TTC549 (cell line): Measurements from ENCODE around the gene DROSHA.

Experiments
- FAIRE-seq: peaks from 2 replicates; lab custom pipeline; 2012; peaks lifted over from hg19 to GRCh38; lab: Jason Lieb, UNC

Gene DROSHA

DNA sequence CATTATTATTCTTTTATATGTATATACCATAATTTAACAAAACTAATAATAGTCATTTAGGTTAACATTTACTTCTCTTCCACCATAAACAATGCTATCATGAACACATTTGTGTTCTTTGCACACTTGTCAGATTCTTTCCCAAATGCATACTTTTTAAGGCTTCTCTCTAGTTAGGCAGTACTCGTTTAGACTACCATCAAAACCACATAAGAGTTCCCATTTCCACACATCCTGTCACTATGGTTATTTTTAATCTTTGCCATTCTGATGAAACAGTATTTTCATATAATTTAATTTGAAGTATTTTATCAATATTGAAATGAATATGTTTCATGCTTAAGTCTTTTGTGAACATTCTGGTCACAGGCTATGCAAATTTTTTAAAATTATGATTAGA, 15.1 kb downstream of the DROSHA start:
- FAIRE-seq, result no peak

DNA sequence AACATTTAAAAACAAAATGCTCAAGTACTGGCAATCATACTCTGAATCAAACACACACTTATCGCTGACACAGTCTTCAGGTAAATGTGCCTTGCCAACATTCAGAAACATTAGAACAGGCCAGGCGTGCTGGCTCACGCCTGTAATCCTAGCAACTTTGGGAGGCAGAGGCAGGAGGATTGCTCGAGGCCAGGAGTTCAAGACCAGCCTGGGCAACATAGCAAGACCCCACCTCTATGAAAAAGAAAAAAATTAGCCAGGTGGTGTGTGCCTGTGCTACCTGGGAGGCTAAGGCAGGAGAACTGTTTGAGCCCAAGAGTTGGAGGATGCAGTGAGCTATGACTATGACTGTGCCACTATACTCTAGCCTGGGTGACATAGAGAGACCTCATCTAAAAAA, 20.6 kb downstream of the DROSHA start:
- FAIRE-seq, result no peak

DNA sequence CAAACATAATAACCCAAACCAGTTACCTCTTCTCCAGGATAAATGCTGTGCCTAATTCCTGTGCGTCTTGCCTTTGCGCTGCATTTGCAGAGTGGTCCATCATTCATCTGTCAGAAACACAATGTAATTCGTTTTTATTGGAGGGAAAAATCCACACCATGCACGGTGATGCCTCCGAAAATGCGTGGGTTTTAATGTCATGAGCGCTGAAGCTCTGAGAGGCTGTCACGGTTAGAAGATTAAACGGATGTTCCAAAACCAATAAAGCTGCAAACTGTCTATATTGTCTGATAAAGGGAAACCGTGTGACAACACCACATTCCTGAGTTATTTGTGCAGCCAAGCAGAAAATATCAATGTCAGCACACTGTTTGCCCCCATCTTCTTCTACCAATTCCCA, 27.4 kb downstream of the DROSHA start:
- FAIRE-seq, result no peak

DNA sequence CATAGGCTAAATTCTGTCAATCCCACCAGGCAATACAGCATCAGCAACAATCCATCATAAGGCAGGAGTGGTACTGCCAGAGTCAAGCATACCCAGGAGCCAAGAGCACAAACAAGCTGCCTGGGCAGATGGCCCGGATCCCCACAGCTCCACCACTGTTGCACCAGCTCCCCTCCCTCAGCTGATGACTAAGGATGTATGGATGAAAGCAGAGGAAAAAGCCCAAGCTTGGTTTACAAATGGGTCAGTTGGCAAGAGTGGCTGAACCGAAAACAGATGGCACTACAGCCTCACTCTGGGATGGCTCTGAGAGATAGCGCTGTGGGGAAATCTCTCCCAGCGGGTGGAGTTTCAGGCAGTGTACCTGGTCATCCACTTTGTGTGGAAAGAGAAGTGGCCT, 29.4 kb downstream of the DROSHA start:
- no peak for FAIRE-seq

DNA sequence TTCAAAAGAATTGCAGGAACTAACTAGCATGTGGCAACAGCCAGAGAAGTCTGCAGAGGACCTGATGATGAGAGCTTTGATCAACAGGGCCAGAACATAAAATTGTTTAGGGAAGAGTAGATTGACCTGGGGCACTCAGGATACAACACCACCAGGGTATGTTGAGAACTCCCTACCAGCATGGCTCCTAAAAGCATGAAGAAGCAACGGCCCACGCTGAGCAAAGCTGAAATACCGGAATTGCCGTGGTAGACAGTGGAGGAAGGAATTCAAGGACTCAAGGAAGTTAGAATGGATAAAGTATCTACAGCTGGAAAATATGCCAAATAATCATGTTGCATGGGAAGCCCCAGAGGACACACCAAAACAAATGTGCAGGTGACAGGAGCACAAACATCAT, 31.6 kb downstream of the DROSHA start:
- FAIRE-seq, result no peak

DNA sequence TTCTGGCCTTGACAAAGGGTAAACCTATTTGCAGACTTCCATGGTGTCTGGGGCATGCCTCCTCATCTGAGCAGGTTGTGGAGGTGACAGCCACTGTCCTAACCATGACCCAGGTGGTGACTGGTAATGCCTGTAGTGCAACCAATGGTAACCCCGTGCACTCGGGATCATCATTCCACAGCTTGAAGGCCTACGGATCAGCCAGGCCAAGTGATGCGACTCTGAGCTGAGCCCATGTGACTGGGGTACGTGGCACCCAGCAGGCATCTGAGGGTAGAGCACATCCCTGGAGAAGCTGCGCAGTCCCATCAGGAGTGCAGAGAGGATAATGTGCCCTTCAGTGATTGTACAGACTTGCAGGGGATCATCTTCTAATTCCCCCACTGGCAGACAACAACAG, 35.0 kb downstream of the DROSHA start:
- FAIRE-seq, result no peak

DNA sequence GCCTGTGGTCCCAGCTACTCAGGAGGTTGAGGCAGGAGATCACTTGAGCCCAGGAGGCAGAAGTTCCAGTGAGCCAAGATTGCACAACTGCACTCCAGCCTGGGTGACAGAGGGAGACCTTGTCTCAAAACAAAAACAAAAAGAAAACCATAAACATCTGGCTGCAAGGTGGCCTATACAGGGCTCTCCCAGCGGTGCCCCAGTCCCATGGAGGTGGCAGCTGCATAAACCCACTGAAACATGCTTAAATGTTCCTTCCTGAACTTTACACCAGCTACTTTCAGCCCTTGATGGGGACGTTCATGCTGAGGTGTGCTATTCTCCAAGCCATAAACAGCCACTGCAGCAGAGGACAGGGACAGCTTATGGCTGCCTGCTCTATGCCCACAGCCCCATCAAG, 35.6 kb downstream of the DROSHA start:
- no peak for FAIRE-seq

DNA sequence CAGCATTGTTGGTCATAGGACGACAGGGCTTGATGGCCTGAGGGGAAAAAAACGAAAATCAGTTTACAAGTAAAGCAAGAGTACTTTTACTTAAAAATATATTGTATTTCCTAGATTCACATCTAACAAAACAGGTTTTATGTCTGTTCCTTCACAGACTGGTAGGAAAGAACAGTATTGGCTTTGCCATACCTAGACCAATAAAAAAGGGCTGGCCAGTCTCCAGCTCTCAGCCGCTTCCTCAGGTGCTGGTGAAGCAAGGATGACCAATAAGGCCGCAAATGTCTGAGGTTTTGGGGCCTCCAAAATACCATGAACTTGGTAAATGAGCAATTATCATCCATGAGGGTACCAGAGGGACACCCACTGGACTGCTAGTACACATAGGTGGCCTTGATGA, 36.6 kb downstream of the DROSHA start:
- FAIRE-seq, result no peak

DNA sequence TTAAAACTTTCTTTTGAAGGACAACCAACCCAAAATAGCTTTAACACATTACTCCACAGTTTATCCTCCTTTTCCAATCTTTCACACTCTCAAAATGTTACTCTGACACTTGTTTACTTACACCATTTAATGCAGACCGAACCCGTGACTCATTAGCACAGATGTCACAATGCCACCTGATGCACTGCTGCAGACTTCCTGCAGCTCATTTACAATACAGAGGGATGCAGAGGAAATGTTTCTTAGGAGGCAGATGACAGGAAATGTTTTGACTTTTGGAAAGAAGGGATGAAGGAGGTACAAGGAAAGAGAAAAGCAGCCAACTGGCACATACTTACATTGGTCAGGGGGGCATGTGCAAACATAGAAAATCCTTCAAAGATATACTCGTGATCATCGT, 39.0 kb downstream of the DROSHA start:
- FAIRE-seq, result no peak

DNA sequence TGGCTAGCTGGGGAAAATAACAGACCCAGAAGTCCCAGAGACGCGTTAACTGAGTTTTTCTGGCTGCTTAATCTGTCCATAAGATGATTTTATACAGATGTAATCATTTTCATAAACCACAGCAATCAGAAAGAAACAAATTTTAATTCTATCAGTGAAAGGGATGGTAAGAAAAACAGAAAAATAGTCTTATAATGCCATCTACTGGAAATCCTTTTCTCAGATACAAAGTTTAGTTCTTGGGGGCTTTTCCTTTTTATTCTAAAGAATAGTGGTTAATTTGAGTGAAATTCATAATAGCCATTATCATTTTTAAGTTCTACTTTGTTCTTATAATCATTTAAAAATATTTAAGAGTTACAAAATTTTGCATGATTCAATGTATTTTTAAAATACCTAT, 44.4 kb downstream of the DROSHA start:
- FAIRE-seq, result no peak

DNA sequence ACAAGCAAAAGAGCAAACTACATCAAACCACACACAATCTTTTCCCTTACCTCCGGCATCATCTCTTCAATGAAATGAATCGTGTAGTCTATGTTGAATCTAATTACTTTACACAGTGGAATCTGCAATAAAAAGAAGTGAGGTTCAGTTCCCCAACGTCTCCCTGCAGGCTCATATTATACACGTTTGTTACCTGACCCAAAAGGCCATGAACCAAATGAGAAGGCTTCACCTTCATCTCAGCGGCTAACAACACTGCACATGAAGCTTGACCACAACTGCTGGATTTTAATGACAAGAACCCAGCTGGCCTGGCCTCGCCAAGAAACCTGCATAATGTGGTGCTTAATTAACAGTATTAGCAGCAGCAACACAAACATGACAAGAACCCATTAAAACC, 45.5 kb downstream of the DROSHA start:
- FAIRE-seq, result no peak

DNA sequence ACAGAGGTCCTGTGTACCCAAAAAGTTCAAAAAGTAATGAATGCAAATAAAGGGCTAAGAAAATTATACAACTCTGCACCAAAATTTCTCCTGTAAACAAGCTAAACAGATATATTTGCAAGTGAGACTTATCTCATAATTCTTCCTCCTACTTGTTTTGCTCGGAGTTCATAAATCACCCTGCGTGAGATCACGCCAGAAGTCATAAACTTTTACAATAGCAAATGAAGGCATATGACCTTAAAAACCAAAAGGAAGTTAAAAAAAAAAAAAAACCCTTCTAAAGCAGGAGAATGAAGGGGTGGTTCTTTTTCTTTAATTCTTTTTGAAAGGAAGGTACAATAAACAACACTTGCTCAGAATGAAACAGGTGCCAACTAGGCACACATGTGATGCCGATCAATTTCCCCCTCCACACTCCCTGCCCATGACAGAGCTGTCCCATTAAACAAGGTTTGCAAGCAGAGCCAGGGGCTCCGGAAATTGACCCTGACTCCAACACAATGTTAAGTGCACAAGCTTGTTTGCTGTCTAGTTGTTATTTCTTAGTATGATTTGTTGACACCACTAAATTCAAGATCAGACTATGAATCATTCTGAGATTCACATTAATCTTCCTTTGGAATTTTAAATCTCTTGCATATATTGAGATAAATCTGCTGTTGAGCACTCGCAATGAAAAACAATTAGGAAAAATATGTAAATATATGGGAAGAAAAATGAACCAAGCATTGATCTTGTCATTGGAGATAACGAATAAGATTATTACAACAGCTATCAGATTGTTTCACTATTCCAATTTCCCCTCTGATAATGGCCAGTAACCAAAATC, 46.3 kb downstream of the DROSHA start:
- no peak for FAIRE-seq

DNA sequence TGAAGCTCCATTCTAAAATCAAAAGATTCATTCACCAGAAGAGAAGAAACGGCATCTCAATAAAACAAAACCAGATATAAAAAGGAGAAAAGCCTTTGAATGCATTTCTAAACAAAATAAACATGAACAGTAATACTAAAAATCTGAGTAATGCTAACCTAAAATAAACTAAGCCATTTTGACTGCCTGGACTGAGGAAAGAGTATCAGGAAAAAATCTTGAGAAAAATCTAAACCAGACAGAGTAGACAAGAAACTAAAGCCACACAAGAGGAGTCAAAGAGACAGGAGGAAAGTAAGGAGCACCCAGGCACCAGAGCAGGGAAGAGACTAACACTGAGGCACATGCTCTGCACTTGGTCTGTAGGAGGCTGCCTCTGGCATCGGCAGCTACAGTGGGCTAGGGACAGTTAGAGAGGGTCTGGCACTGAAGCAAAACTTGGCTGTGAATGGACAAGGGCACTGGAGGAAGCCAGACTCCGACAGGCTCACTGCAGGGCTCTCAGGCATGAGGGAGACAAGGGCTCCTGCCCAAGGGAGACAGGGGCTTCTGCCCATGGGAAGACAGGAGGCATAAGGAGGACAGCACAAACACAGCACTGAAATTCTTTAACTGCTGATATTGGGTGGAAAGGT, 50.2 kb downstream of the DROSHA start:
- FAIRE-seq, result no peak

DNA sequence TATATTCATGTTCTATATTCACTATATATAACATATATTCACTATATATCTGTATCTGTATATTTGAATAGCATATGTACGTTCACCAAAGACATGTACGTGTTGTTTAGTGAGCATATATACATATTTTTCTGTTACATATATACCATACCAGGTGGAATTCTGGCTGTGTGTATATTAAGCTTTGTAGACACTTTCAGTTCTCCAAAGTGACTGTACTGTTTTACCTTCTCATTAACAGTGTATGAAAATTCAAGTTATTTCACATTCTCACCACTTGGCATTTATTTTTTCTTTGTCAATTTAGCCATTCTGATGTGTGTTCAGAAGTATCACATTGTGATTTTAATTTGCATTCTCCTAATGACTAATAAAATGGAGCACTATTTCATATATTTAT, 52.2 kb downstream of the DROSHA start:
- no peak for FAIRE-seq

DNA sequence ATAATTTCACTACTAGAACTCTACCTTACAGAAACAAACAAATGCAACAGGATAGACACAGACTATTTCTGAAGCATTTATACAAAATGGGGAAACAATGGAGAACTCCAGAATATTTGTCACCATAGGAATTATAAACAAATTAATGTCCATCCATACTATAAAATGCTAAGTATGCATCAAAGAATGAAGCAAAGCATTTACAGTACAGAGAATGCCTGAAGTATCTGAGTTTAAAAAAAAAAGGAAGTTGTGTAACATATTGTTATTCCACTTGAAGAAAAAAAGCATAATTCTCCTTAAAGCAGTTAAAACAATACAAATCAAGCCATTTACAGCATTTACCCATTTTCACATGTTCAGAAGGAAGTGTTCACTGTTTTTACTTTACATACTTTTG, 53.0 kb downstream of the DROSHA start:
- FAIRE-seq, result no peak

DNA sequence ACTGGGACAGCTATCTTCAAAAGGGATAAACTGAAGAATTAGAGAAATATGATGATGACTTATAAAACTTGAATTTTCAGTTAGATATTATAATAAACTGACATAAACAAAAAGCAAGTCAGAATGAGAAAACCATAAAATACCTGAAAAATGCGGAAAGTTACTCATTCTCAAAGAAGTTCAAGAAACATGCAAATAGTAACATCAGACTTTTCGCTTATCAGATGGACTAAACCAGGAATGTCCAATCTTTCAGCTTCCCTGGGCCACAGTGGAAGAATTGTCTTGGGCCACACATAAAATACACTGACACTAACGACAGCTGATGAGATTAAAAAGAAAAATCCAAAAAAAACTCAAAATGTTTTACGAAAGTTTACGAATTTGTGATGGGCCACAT, 53.9 kb downstream of the DROSHA start:
- no peak for FAIRE-seq

DNA sequence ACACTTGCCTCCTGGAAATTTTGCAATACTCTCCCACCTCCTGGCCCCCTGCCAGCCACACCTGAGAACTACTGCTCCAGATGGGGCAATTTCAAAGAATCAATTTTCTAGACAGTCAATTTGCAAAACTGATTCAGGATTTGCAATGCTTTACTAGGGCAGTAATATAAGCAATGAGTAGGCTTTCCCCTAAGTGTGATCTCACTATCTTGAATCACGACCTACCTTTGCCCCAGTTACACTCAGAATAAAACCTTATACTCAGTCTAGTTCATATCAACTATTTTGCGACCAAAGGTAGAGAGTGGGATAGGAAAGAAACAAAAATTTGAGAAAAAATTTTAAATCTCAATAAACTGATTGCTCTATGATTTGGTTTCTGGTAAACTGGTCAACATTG, 54.4 kb downstream of the DROSHA start:
- no peak for FAIRE-seq

DNA sequence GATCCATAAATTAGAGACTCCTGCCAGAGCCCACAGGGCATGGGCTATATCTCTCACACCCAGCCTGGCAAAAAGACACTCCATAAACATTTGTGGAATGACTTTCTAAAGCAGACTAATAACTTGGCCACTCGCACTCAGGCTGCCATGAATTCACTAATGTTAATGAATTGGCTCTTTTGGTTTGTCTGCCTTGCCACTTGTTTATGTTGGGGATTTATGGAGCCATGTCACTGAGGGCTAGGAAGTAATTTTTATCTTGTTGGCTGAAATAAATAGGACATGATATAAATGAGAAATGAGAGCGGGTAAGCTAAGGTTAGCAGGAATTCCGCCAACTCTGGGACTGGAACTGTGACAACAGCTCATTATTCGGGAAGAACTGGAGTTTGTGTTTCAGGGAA, 55.2 kb downstream of the DROSHA start:
- no peak for FAIRE-seq

DNA sequence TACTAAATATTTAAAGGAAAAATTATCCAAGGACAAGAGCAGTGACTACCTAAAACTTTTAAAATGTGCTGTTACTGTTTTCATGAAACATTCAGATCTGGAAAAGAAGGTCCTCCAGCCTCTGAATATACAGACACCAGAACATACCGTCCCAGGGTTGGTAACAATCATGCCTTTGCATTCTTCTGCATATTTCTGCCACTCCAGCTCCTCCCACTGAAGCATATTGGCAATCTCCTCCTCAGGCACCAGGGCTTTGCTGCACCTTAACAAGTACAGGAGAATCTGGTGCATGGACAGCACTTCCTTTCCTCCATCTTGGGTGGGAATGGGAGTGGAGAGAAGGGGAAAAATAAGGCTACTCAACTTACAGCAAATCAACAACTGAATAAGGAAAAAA, 60.0 kb downstream of the DROSHA start:
- FAIRE-seq, result no peak

DNA sequence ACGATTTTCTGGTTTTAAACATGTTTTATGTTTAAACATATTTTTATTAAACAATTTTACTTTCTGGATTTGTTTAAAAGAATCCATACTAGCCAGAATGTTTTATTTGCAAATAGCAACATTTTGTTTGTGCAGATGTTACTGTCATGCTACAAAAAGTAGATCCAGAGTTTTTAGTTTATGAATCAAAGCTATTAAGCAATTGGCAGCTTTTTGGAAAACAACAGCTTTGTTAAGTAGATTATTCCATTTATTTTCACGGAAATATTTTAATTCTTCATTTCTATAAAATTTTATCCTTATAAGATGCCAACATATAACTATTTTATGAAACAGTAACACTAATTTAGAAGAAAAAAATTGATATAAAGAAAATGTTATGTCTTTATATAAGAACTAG, 60.9 kb downstream of the DROSHA start:
- peak; percentile 40 for FAIRE-seq

DNA sequence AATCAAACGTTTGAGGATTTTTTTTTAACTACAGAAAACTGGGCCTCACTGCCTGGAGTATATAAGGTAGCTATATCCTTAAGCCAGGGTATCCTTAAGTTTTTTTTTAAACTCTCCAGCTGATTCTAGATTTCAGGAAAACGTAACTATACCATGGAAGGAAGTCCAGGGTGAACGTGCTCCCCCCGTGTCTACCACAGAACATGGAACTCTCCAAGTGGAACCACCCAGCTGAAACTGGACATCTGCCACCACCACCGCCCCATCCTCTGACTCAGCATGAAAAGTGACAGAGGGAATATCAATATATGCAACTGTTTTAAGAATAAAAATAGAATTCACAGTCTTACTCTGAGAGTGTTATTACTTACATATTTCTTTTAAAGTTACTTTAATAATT, 61.3 kb downstream of the DROSHA start:
- FAIRE-seq, result no peak

DNA sequence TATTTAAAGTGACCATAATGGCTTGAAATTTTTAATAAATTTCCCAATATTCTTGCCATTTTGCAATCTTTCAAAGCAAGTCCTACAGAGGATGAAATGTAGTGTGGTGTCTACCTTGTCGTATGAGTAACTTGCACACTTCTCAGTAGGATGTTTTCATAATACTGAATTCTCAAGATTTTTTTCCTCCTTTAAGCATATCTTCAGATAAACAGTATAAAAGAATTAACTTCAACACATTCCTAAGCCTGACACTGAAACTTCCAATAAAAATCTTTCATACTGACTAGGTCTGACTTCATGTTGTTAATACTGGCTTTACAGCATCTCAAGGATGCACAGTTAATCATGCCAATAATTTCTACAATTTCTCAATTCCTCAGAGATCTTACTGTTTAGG, 62.0 kb downstream of the DROSHA start:
- no peak for FAIRE-seq

DNA sequence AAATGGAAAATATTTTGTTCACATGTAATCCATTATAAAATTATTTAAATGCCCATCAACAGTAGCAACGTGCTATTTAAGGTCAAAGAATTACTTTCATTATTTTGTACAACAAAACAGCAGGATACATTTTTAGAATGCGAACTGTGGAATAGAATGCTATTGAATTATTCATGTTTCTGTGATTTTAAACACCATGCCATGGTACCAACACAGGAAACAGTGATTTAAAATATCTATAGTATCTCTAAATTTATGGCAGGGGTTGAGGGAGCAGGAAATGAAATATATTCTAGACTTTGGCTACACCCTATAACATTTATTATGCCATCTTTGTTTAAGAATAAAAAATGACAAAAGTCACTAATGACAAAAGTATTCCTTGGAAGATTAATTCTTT, 62.4 kb downstream of the DROSHA start:
- no peak for FAIRE-seq

DNA sequence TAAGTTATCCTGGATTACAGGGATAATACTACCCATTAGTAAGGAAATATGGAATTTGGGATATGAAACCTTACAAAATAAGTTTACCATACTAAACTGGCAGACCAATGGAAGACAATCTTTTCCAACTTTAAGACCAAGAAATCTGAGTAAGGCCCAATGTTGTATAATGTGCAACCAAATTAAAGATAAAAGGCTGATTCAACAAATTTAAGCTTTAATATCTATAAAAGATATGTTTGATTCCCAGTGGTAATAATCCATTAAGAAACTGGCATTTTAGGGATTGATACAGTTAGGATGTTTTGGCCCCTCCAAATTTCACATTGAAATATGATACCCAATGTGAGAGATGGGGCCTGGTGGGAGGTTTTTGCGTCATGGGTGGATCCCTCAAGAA, 66.6 kb downstream of the DROSHA start:
- FAIRE-seq, result no peak
